ENCODE results near the gene RHOF.

Gene RHOF

DNA sequence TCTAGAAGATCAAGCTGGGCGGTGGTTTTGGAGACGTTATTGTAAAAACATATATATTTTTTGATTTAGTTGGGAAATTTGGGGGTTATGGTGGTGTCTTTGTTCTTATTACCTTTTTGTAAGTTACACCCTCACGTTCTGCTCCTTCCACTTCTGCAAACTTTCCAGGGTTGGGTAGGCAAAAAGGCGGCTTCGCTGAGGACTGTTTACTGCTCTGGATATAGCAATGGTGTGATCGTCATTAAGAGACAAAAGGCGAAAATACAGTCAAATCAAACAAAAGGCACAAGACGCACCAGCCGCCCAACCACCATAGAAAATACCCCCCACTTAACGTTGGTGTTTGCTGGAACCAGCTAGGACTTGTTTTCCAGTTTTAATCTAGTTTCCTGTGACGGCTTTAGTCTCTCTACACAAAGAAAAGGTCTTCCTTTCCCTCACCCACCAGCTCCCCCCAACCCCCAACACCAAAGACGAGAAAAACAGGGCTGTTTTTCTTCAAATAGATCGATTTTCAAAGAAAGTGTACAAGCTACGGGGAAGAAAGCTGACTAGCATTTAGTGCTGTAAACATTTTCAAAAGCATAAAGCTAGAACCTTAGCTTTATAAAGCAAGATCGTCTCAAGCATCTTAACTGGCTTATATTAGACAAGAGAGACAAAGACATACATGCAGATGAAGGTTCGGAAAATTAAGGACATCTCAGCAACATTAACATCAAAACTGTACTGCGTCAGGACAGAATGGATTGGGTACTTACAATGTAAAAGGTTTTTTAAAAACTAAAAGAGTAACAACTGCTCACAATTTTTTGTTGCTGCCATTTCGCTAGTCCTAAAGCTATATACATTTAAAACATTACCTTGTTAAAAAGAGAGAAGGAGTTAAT, 8.4 kb upstream of the RHOF start:
- no peak overlapping the region for H2AFZ ChIP-seq (ENCODE audit: low read depth, low read length, severe bottlenecking)

DNA sequence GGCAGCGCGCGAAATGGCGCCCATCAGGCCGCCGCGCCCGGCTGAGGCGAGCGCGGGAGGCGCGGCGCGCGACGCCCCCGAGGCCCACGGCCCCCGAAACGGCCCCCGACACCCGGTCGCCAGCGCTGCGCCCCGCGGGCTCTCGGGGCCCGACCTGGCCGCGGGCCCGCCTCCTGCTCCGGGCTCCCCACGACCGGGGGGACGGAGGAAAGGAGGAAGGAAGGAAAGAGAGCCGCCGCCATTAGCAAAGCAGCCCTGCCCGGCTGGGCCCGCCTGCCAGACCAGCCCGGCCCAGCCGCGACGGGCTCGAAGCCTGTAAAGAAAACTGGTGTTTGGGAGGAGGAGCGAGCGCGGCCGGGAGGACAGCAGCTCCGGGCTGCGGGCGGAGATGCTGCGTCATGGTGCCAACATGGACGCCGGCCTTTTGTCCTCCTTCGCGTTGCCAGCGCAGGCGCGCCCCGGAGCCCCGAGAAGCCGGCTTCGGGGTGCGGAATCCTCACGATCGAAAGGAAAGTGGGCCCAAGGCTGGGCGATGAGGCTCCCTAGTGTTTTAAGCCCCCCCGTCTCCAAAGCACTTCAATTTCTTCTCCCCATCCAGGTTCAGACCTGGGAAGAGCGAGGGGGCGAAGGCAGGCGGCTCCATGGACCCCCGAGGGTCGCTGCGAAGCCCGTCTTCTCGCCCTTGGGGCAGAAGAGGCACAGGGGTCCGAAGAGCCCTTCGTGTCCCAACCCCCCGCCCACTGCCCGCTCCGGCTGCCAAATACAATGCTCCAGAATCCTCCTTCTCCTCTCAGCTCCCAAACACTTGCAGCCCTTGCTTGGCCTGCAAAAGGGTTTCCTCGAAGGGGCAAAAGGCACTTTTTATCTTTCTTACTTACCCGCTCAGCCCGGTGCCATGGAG, 7.5 kb upstream of the RHOF start:
- H3K79me2 ChIP-seq (ENCODE audit: insufficient read depth, low read length) = peaks cover 33% of the 10 kb centered on the region
- no peaks in the 10 kb centered on the region for H3K36me3 ChIP-seq (ENCODE audit: low read length)
- H3K9ac ChIP-seq (ENCODE audit: low read length) = peak overlapping the region; percentile 77
- no peaks in the 10 kb centered on the region for H3K9me2 ChIP-seq (replicated peaks; ENCODE audit: insufficient read depth, low read length)
- no peaks in the 10 kb centered on the region for H4K20me1 ChIP-seq (ENCODE audit: low read depth, low read length)
- H3F3A ChIP-seq (ENCODE audit: insufficient read depth) = peaks cover 30% of the 10 kb centered on the region
- H2AFZ ChIP-seq (ENCODE audit: low read depth, low read length, severe bottlenecking) = no peak overlapping the region
- H3K4me2 ChIP-seq (ENCODE audit: low read depth, low read length, poor library complexity, severe bottlenecking) = peak overlapping the region; percentile 97
- TF ChIP-seq, protein P1, sequence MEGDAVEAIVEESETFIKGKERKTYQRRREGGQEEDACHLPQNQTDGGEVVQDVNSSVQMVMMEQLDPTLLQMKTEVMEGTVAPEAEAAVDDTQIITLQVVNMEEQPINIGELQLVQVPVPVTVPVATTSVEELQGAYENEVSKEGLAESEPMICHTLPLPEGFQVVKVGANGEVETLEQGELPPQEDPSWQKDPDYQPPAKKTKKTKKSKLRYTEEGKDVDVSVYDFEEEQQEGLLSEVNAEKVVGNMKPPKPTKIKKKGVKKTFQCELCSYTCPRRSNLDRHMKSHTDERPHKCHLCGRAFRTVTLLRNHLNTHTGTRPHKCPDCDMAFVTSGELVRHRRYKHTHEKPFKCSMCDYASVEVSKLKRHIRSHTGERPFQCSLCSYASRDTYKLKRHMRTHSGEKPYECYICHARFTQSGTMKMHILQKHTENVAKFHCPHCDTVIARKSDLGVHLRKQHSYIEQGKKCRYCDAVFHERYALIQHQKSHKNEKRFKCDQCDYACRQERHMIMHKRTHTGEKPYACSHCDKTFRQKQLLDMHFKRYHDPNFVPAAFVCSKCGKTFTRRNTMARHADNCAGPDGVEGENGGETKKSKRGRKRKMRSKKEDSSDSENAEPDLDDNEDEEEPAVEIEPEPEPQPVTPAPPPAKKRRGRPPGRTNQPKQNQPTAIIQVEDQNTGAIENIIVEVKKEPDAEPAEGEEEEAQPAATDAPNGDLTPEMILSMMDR (IDR thresholded peaks at IDR 0.05; ENCODE audit: insufficient read depth, low read length, poor library complexity, severe bottlenecking) = no peak
- TF ChIP-seq EZH2phosphoT487 (conservative IDR thresholded peaks at IDR 0.05; ENCODE audit: low read length) = no peak
- no peaks in the 10 kb centered on the region for H3K27me3 ChIP-seq (ENCODE audit: low read length)
- peak overlapping the region; percentile 97 for H3K27ac ChIP-seq (ENCODE audit: low read depth, low read length)
- no peaks in the 10 kb centered on the region for H3K9me3 ChIP-seq (ENCODE audit: insufficient read depth, low read length)
- peak overlapping the region; percentile 63 for H3K4me3 ChIP-seq (ENCODE audit: insufficient read depth, low read length, poor library complexity, severe bottlenecking)

More for the DNA sequence above, 8.4 kb upstream of the RHOF start:
- H3K4me2 ChIP-seq (ENCODE audit: low read depth, low read length, poor library complexity, severe bottlenecking) = peak overlapping the region; percentile 97
- no peaks in the 10 kb centered on the region for H3K9me2 ChIP-seq (replicated peaks; ENCODE audit: insufficient read depth, low read length)
- H3K79me2 ChIP-seq (ENCODE audit: insufficient read depth, low read length) = peaks cover 42% of the 10 kb centered on the region
- H4K20me1 ChIP-seq (ENCODE audit: low read depth, low read length) = no peaks in the 10 kb centered on the region
- H3K9ac ChIP-seq (ENCODE audit: low read length) = peak overlapping the region; percentile 77
- H3F3A ChIP-seq (ENCODE audit: insufficient read depth) = peaks cover 30% of the 10 kb centered on the region
- no peaks in the 10 kb centered on the region for H3K9me3 ChIP-seq (ENCODE audit: insufficient read depth, low read length)
- H3K4me3 ChIP-seq (ENCODE audit: insufficient read depth, low read length, poor library complexity, severe bottlenecking) = peak overlapping the region; percentile 63
- H3K27me3 ChIP-seq (ENCODE audit: low read length) = no peaks in the 10 kb centered on the region
- H3K27ac ChIP-seq (ENCODE audit: low read depth, low read length) = peak overlapping the region; percentile 97
- TF ChIP-seq, protein P1 (IDR thresholded peaks at IDR 0.05; ENCODE audit: insufficient read depth, low read length, poor library complexity, severe bottlenecking) = no peak
- TF ChIP-seq EZH2phosphoT487 (conservative IDR thresholded peaks at IDR 0.05; ENCODE audit: low read length) = no peak
- H3K36me3 ChIP-seq (ENCODE audit: low read length) = no peaks in the 10 kb centered on the region

DNA sequence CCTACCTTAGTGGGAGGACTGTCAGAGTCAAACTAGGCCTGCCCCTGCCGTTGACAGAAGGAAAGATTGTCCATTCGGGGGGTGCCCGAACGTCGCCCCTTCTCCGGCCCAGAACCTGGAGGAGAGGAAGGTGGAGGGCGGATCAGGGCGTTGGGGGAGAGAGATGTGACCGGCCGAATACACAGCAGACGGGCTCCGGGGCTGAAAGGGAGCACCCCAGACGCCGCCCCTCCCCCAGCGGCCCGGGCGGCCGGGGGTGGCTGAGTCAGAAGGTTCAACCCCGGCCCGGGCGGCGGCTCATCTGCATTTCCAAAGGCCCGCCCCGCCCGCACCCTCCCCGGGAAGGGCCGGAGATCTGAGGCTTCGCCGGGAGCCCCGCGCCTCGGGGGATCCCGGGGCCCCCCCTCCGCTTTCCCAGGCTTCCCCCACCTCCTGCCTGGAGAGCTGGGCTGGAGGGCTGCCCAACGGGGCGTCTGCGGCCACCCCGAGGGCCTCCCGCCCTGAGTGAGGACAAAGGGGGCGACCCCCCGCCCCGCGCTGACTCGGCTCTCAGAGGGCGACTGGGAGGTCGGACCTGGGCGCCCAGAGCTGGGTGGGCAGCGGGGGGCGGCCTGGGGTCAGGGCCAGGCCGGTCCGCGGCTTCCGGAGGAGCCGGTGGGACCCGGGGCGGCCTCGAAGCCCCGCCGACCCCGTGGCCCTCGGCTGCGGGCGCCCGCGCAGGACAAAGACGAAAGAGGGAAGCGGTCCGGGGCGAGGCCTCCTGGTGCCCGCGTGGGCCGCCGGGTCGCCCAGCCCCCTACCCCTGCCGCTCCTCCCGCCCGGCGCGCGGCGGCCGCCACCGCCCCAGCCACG, 6.6 kb upstream of the RHOF start:
- Histone ChIP-seq H4K20me1 (ENCODE audit: low read depth, low read length) (no peaks in the 10 kb centered on the region), H3K79me2 (ENCODE audit: insufficient read depth, low read length) (peaks cover 25% of the 10 kb centered on the region), H3K4me2 (ENCODE audit: low read depth, low read length, poor library complexity, severe bottlenecking) (peak overlapping the region; percentile 97), H3K9ac (ENCODE audit: low read length) (peak overlapping the region; percentile 77), H3F3A (ENCODE audit: insufficient read depth) (peaks cover 30% of the 10 kb centered on the region), H3K36me3 (ENCODE audit: low read length) (no peaks in the 10 kb centered on the region), H3K27me3 (ENCODE audit: low read length) (no peaks in the 10 kb centered on the region), H2AFZ (ENCODE audit: low read depth, low read length, severe bottlenecking) (peak overlapping the region; percentile 23), H3K4me3 (ENCODE audit: insufficient read depth, low read length, poor library complexity, severe bottlenecking) (peak overlapping the region; percentile 58), H3K9me3 (ENCODE audit: insufficient read depth, low read length) (no peaks in the 10 kb centered on the region), H3K9me2 (replicated peaks; ENCODE audit: insufficient read depth, low read length) (no peaks in the 10 kb centered on the region), H3K27ac (ENCODE audit: low read depth, low read length) (peak overlapping the region; percentile 97)
- no peak for TF ChIP-seq EZH2phosphoT487 (conservative IDR thresholded peaks at IDR 0.05; ENCODE audit: low read length)
- TF ChIP-seq, protein P1 (IDR thresholded peaks at IDR 0.05; ENCODE audit: insufficient read depth, low read length, poor library complexity, severe bottlenecking) = no peak
